Stimulated activated CD8-positive, alpha-beta memory T cell treated with anti-CD3 and anti-CD28 coated beads, Interleukin-2, amount 100 ng/mL, for 48 hours (primary cell): ENCODE results near the gene TRIOBP.
"Not testable (repeated sequence)": the region's sequence is repeated elsewhere in the genome, so short reads cannot be mapped to it uniquely, and the experiment has no call there.

Source experiments
- DNase-seq, 2 donors: peaks; one replicate each; pipeline ENCODE4 v3.0.0-alpha.2; 2020; ENCODE audit warnings: low read depth in 2 of 2

TRIOBP gene

DNA sequence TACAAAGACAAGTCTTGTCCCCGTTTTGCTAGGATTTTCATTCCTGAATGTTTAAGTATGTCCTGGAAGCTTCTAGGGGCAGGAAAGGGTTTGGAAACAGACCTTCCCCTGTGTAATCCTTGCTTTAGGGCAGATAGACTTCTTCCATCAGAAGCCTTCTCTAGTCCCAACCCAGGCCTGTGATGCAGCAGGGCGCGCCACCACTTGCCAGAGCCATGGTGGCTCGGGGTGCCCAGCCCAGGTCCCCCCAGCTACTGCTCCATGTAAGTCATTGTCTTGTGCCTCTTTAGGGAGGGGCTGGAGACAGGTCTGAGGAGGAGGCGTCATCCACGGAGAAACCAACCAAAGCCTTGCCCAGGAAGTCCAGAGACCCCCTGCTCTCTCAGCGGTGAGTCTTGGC lies 6.4 kb upstream of the TRIOBP start:
- DNase-seq: no peak

DNA sequence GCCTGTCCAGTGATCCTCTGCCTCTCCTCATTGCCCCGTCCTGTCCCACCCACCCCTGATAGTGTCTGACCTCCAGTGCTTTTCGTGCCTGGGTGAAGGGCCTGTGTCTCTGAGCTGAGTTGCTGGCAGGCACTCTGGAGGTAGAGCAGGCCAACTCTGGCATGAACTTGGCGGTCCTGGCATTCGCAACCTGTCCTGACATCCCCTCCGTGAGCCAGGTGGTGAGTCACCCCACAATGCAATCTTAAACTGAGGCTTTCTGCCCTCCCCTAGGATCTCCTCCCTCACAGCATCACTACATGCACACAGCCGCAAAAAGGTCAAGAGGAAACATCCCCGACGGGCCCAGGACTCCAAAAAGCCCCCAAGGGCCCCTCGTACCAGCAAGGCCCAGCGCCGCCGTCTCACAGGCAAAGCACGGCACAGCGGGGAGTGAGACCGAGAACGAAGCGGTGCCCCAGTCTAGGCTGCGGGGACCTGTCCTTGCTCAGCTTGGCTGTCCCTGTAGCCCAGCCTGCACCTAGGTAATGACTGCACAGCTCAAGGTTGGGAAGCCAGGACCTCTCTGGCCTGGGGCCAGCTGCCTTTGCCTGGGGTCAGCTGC lies 5.8 kb upstream of the TRIOBP start:
- DNase-seq: no peak

DNA sequence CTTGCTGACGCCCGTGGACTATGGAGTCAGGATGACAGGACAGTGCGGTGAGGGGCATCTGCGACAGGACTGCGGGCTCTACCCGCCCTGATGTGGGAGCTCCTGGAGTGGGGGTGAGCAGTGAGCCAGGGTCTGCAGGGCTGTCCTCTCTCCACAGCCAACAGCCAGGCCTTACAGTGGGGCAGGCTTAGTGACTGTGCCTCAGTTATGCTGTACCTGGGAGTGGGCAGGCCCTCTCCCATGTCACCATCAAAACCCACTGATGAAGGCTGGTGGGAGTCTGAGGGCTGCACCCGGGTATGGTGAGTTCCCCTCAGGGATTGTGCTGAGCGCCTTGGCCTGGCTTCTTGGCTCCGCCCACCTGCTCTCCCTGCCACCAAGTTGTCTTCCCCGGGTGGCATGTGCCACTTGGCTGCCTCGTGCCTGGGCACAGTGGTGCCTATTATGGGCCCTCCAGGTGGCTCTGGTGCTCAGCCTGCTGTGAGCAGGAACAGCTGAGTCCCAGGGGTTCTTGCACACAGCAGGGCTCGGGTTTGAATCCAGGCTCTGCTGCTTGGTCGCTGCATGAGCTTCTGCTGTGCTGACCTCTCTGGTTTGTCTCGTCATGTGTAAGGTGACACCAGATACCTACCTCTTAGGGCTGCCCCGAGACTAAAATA lies 4.1 kb upstream of the TRIOBP start:
- no peak for DNase-seq

DNA sequence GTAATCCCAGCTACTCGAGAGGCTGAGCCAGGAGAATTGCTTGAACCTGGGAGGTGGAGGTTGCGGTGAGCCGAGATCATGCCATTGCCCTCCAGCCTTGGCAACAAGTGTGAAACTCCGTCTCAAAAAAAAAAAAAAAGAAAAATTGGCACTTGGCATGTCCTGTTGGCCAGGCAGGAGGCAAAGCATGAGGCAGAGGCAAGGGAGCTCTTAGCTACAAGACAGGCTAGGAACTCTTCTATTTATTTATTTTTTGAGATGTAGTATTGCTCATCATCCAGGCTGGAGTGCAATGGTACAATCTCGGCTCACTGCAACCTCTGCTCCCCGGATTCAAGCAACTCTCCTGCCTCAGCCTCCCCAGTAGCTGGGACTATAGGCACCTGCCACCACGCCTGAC lies 2.7 kb upstream of the TRIOBP start:
- not testable (repeated sequence) for DNase-seq

DNA sequence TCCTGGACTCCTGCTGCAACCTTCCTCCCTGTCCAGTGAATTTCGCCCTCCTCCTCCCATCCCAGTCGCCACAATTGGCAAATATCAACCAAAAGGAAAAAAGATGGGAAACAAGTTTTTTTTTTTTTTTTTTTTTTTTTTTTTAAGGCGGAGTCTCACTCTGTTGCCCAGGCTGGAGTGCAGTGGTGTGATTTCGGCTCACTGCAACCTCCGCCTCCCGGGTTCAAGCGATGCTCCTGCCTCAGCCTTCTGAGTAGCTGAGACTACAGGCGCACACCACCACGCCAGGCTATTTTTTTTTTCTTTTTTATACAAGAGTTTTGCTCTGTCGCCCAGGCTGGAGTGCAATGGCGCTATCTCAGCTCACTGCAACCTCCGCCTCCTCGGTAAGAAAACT lies 590 bp upstream of the TRIOBP start:
- DNase-seq: not testable (repeated sequence)

DNA sequence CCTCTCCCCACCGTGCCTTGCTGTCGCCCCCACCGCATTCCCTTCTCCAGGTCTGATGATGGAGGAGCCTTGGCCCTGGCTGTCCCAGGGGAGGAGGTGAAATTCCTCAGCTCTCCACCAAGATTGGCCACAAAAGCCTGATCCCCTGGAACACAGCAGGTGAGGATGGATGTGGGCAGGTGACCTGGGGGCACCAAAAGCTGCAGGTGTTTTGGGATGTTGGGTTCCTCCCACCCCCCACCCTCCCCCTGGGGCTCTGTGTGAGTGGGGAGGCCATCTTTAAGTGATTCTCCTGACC lies 639 bp downstream of the TRIOBP start:
- DNase-seq: no peak

DNA sequence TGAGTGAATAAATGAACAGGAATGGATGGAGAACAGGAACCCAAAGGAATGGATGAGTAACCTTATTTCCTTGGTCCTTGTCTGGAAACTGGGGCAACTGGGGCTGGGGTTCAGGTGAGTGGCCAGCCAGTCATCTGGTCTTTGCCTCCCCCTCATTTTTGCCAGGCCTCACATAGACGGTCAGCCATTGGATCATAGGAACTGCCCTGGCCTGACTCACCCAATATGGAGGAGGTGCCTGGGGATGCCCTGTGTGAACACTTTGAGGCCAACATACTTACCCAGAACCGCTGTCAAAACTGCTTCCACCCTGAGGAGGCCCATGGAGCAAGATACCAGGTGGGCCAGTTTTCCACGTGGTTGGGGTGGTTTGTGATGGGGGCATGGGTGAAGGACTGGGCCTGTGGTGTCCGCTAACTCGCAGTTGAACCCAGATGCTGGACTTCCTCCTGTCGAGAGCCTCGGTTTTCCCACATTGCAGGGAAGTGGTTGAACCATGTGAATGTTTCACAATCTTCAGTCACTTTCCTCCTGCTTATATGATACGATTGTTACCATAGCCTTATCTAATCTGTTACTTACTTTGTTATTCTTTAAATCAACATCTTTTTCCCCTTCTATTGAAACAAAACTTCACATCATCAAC lies 4.4 kb downstream of the TRIOBP start:
- DNase-seq: no peak

DNA sequence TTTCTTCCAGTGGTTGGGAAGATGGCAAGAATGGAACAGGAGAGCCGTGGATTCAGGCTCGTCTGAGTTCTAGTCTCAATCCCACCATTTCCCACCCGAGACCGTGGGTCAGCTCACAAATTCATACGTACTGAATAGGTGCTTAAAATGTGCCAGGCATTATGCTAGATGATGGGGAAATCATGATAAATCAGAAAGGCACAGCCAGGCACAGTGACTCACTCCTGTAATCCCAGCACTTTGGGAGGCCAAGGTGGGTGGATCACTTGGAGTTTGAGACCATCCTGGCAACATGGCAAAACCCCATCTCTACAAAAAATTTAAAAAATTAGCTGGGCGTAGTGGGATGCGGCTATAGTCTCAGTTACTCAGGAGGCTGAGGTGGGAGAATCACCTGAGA lies 7.1 kb downstream of the TRIOBP start:
- DNase-seq: no peak

DNA sequence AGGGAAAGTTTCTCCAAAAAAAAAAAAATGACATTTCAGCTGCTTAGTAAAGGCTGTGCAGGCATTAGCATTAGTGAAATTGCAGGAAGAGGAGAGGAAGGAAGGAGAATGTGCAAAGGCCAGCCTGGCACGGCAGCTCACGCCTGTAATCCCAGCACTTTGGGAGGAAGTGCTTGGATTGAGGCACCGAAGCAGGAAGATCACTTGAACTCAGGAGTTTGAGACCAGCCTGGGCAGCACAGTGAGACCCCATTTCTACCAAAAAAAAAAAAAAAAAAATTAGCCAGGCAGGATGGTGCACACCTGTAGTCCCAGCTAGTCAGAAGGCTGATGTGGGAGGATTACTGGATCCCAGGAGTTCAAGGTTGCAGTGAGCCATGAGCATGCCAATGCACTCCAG lies 7.8 kb downstream of the TRIOBP start:
- no peak for DNase-seq

DNA sequence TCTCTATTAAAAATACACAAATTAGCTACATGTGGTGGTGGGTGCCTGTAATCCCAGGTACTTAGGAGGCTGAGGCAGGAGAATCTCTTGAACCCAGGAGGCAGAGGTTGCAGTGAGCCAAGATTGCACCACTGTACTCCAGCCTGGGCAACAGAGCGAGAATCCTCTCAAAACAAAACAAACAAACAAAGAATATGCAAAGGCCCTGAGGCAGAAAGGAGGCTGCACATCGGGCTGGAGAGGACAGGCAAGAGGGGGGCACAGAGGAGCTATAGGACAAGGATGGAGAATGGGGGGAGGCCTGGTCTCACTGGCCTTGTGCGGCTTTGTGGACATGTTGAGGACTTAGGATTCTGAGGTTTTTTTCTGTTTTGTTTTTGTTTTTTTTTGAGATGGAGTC lies 8.4 kb downstream of the TRIOBP start:
- DNase-seq: no peak

DNA sequence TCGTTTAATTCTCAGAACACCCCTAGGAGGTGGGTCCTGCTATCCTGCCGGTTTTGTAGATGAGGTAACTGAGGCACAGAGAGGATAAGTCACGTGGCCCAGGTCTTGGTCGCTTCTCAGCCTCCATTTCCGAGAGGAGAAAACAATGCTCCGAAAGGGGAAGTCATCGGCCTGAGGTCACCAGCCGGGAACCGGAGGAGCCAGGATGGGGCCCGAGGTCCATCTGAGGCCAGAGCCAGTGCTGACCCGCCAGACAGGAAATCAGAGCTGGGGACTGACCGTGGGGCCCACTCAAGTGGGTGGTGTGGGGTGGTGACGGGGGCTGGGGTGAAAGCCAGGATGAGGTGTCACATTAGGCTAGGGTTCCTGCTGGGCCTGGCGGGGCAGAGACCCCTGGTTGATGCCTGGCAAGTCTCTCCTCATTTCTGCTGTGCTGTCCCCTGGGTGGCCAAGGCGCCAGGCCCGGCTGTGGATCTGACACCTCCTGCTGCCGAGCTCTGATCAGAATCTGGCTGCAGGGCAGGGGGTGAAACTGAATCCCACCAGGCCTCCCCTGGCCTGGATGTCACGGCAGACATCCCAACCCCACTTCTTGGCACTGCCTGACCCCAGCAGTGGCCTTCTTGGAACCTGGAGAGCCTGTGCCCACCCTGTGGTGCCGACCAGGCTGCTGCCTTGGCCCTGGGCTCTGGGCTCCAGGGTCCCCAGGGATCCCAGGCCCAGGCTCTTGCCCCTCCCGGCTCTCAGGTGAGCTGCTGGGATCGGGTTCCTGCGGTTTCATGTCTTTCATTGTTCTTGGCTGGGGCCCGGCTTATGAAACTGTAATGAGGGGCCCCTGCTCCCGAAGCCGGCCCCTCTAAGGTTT lies 12.0 kb downstream of the TRIOBP start:
- DNase-seq: no peak

DNA sequence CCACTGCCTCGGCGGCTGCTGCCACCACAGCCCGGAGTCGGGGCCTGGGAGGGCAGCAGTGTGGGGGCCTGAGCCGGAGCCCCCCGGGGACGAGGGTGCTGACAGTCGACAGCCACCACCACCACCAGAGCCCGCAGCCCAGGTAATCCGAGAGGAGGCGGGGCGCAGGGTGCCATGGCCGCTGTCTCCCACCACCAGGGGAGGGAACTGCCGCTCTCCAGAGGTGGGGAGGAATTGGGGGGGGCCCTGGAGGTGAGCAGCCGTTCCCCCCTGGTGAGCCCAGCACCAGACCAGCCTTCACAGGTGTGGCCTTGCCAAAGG lies 12.6 kb downstream of the TRIOBP start:
- no peak for DNase-seq

DNA sequence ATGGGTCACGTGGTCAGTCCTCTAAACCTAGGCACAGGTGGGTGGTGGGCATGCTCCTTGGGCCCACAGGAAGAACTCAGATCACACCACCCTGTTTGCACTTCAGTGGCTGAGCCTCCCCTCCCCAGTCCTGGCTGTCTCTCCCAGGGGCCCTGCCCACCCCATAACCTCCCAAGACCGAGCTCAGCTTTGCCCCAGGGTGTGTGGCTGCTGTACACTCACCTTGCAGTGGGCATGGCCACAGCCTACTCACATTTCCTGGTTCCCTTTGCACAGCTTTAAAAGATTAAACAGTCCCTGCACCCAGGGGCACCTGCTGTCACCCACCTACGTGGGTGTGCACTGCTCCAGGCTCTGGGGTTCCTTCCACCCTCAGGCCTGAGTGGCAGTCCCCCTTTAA lies 13.8 kb downstream of the TRIOBP start:
- no peak for DNase-seq

DNA sequence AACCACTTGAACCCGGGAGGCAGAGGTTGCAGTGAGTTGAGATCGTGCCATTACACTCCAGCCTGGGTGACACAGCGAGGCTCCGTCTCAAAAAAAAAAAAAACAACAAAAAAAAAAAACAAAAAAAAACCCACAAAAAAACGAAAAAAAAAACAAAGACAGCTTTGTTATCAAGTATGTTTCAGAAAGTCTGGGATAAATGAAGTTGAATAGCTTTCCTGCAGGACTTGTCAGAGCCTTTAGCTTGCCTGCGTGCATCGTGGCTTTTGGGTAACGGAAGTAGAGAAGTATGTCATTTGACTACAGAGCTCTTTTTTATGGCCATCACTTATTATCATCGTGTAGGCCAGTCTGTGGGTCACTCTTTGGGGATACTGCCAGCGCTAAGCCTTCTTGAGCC lies 14.6 kb downstream of the TRIOBP start:
- DNase-seq: no peak

DNA sequence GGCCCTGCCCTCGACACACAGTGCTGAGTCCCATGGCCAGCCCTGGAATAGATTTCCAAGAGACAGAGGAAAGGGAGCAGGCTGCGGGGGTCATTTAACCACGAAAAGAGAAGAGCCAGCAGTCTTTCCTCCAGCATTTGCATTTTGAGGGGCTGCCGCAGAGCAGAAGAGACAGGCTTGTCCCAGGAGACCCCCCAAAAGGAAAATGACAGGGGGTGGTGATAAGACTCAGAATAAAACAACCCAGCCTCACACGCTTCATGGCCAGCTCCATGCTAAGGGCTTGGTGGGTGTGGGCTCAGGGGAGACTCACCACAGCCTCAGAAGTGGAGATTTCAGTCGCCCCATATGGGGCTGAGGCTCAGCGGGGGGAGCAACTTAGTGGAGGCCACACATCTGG lies 16.9 kb downstream of the TRIOBP start:
- DNase-seq: no peak

DNA sequence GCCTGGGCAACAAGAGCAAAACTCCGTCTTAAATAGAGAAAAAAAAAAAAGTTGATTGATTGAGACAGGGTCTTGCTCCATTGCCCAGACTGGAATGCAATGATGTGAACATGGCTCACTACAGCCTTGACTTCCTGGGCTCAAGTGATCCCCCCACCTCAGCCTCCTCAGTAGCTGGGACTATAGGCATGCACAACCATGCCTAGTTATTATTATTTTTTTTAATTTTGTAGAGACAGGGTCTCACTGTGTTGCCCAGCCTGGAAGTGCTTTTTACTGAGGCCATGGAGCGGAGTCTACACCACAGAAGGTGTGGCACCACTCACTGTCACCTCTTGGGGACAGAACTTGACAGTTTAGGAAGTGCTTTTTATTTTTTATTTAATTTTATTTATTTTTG lies 17.8 kb downstream of the TRIOBP start:
- no peak for DNase-seq

DNA sequence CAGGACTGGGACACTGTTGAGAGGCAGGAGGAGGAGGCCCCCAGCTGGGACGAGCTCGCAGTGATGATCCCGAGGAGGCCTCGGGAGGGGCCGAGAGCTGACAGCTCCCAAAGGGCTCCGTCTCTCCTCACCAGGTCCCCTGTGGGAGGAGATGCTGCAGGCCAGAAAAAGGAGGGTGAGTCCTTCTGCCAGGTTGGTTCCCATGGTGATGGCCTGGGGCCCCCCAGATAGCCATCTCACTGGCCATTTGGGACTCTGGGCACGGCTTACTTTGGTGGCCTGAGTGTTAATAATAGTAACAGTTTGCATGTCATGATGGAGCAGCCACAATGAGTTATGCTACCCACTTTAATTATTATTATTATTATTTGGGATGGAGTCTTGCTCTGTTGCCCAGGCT lies 18.9 kb downstream of the TRIOBP start:
- DNase-seq: no peak

DNA sequence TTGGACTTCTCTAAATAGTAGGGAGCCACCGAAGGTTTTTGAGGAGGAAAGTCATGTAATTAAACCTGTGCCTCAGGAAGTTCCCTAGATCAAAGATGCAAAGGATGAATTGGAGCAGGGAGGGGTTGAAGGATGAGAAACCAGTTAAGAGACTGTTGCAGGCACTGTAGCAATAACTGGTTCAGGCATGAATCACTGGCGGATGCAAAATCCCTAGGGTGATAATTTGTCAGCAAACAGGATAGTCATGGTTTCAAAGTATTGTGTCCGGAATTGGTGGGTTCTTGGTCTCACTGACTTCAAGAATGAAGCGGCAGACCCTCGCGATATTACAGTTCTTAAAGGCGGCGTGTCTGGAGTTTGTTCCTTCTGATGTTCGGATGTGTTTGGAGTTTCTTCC lies 19.9 kb downstream of the TRIOBP start:
- no peak for DNase-seq

DNA sequence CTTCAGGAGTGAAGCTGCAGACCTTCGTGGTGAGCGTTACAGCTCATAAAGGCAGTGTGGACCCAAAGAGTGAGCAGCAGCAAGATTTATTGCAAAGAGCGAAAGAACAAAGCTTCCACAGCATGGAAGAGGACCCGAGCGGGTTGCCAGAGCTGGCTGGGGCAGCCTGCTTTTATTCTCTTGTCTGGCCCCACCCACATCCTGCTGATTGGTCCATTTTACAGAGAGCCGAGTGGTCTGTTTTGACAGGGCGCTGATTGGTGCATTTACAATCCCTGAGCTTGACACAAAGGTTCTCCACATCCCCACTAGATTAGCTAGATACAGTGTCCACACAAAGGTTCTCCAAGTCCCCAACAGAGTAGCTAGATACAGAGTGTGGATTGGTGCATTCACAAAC lies 20.4 kb downstream of the TRIOBP start:
- DNase-seq: not testable (repeated sequence)

DNA sequence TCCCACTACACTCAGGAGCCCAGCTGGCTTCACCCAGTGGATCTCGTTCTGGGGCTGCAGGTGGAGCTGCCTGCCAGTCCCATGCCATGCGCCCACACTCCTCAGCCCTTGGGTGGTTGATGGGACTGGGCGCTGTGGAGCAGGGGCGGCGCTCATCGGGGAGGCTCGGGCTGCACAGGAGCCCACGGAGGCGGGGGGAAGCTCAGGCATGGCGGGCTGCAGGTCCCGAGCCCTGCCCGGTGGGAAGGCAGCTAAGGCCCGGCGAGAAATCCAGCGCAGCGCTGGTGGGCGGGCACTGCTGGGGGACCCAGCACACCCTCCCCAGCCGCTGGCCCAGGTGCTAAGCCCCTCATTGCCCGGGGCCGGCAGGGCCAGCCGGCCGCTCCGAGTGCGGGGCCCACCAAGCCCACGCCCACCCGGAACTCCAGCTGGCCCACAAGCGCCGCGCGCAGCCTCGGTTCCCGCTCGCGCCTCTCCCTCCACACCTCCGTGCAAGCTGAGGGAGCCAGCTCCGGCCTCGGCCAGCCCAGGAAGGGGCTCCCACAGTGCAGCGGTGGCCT lies 21.0 kb downstream of the TRIOBP start:
- DNase-seq: not testable (repeated sequence)

DNA sequence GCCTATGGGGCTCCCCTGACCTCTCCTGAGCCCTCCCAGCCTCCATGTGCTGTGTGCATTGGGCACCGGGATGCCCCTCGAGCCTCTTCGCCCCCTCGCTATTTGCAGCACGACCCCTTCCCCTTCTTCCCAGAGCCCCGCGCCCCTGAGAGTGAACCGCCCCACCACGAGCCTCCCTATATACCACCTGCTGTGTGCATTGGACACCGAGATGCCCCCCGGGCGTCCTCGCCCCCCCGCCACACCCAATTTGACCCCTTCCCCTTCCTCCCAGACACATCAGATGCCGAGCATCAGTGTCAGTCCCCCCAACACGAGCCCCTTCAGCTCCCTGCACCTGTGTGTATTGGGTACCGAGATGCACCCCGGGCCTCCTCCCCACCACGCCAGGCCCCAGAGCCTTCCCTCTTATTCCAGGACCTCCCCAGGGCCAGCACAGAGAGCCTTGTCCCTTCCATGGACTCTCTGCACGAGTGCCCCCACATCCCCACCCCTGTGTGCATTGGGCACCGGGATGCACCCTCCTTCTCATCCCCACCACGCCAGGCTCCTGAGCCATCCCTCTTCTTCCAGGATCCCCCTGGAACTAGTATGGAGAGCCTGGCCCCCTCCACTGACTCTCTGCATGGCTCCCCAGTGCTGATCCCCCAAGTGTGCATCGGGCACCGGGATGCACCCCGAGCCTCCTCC lies 28.8 kb downstream of the TRIOBP start:
- no peak for DNase-seq
